NCI-H345 treated with DMSO at 0.1 percent for 48 hours (cell line): Measurements from ENCODE around the gene SLC19A1.

Experiments
- DNase-seq: peaks from one replicate; lab custom pipeline; 2025; ENCODE audit not compliant: unreplicated experiment; lab: John Stamatoyannopoulos, UW

The SLC19A1 gene

DNA sequence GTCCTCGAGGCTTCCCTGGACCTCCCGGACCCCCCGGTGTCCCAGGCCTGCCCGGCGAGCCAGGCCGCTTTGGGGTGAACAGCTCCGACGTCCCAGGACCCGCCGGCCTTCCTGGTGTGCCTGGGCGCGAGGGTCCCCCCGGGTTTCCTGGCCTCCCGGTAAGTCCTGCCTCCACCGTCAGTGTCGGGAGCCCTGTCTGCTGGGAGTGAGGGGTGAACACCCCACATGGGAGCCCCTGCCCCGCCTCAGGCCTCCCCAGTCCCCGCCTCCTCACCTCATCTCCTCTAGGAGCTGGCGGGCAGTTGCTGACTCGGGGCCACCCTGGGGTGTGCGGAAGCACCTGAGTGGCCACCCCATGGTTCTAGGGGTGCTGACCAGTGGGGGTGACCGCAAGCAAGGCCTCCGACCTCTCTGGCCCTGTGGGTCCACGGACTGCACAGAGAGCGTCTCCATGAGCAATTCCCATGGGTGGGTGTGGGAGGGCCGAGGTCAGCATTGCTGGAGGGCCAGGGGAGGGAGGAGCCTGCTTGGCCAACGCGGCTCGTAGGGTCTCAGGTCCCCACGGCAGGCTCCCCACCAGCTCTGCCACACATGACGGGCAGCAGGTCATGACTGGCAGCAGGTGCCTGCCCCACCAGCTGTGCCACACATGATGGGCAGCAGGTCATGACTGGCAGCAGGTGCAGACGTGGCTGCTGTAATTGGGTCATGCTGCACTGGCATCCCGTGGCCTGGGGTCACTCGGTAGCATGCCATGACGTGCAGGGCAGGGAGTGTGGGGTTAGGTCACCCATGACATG is 61.3 kb downstream of the SLC19A1 start:
- DNase-seq: no peak

DNA sequence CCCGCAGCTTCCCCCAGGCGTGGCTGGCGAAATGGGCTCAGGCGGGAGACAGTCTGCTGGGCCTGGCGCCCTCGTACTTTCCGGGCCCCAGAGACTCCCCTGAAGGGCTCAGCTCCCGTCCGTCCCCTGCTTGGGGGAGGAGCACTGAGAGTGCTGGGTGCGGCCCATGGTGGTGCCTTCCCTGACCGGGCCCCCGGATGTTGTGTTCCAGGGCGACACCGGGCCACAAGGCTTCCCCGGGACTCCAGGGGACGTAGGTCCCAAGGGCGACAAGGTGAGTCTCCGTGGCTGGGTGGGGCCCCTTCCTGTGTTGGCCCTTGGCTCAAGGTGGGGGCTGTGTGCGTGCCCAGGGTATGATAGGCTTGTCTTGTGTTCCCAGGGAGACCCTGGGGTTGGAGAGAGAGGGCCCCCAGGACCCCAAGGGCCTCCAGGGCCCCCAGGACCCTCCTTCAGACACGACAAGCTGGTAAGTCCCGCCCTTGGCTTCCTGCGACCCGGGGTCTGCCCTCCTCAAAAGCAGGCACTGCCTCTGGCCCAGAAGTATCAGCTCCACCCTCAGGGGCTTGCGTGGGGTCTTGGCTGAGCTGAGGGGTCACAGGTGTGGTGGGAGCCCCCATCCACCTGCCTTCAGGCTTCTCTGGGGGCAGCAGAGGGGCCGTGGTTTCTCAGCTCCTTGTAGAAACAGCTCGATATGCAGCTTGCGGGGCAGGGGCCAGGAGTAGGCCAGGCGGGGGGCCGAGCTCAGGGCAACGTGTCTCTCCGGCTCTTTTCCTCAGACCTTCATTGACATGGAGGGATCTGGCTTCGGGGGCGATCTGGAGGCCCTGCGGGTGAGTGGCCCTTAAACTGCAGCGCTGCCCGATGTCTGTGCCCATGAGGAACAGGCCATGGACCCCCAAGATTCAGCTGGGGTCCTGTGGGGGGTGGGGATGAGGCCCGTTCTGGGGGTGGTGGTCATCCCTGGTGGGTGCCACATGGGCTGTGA is 62.3 kb downstream of the SLC19A1 start:
- DNase-seq: no peak

- no peak for DNase-seq
Measured at GRCh38 chr21:45478816-45479669, 63.2 kb downstream of the SLC19A1 start.

DNA sequence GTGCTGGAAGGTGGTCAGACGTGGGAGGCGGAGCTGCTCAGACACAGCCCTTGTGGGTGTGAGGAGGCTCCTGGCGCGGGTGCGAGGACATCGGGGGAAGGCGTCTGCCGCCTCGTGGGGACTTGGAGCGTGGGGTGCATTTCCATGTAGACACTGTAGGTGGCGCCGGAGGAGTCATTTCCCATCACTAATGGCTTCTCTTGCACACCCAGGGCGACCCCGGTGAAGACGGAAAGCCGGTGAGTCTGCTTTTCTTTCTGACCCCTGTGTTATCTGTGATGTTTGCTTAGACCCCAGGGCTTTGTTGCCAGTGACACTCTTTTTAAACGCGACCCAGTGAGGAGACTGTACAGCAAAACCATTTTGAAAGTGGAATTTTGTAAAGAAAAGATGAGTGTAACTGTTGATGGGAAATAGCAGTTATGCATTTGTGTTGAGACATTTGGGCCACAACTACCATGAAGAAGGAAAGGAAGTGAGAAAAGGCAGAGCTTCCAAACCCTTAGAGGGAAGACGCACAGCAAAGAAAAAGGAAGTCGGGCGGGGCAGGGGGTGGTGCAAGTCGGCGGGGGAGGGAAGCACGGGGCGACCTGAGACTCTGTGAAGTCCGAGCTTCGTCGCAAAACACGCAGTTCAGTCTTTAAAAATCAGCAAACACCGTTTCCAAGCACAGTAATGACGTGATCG is 64.0 kb downstream of the SLC19A1 start:
- DNase-seq: peak; percentile 56

DNA sequence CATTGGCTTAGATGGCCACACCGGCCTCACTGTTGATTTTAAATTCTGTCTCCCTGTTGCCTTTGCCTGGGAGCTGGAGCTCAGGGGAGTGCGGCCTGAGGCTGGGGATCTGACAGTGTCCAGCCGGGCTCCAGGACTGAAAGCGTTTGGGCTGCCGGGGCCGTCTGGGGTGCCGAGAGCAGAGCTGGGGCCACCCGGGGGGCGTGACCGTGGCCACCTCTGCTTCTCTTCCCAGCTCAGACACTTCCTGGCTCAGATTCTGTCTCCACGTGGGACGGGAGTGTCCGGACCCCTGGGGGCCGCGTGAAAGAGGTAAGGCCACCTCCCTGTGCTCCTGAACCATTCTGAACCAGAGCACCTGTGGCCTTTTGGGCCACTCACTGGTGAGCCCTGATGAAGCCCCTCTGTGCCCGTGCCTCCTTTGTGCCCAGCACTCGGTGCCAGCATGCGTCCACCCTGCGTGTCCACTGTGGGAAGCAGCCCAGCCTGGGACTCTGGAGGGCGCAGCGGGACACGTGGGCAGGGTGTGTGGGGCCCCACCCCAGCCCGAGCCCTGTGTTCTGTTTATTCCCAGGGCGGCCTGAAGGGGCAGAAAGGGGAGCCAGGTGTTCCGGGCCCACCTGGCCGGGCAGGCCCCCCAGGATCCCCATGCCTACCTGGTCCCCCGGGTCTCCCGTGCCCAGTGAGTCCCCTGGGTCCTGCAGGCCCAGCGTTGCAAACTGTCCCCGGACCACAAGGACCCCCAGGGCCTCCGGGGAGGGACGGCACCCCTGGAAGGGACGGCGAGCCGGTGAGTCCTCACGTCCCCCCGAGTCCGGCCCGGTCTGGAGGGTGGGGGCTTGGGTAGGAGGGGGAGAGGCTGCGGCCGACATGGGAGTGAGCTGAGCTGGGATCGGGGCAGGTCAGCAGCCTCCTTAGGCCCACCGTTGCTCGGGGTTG is 64.8 kb downstream of the SLC19A1 start:
- DNase-seq: no peak

GRCh38 chr21:45476582-45476981 is 65.7 kb downstream of the SLC19A1 start:
- DNase-seq: no peak

DNA sequence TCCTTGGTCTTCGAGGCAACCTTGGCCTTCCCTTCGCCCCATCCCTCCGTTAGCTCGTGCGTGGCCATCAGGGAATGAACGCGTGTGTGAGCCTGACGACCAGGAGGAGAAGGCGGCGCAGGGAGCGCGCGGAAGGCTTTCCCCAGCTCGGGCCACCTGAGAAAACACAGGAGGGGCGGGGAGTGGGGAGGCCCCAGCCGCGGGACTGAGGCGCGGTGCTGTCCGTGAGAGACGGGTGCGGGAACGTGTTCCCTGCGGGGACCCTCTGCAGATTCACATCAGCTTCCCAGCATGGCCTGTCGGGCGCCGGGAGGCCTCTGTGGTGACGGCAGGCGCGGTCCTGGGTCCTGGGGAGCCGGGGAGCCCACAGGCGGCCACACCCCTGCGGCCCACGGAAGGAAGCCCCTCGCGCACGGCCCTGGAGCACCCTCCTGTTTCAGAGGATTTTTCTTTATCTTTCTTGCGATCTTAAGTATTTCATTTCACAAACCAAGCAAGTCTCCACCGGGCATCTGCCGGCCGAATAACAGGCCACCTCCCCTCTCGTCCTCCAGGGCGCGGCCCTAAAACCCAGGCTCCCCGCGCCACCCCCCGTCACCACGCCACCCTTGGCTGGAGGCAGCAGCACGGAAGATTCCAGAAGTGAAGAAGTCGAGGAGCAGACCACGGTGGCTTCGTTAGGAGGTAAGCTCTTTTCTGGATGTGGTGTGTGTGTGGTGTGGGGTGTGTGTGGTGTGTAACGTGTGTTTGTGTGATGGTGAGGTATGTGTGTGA is 66.3 kb downstream of the SLC19A1 start:
- no peak for DNase-seq

- DNase-seq: no peak
Measured at GRCh38 chr21:45475004-45475685, 67.1 kb downstream of the SLC19A1 start.

- no peak for DNase-seq
Measured at GRCh38 chr21:45474323-45474950, 67.8 kb downstream of the SLC19A1 start.

- DNase-seq: no peak
Measured at GRCh38 chr21:45473496-45474322, 68.5 kb downstream of the SLC19A1 start.

- no peak for DNase-seq
Measured at GRCh38 chr21:45472445-45473365, 69.5 kb downstream of the SLC19A1 start.

DNA sequence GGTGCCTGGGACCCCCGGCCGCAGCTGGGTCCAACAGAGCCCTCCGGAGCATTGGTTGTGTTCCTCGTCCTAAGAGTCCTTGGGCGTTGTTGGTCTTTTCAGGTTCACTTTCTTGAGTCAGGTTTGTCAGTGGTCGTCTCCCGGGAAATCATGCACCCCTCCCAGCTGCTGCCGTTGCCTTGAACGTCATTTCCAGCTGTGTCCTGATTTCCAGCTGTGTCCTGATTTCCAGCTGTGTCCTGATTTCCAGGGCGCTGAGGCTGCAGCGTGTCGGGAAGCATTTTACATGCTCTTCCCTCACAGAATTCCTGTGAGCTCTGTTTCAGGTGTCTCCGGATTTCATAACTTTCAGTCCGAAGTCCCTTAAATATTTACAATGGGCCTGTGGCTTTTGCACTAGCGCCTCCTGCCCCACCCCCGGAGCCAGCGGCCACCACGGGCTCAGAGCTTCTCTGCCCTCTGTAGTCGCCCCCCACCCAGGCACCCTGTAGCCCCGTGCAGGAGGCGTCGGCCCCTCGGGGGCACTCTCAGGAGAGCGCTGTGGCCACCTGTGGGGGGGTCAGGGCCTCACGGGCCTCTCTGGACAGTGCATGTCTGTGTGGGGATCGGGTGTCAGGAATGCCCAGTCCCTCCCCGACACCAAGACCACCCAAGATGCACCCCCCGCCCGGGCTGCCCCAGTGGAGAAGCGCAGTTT is 70.6 kb downstream of the SLC19A1 start:
- no peak for DNase-seq

DNA sequence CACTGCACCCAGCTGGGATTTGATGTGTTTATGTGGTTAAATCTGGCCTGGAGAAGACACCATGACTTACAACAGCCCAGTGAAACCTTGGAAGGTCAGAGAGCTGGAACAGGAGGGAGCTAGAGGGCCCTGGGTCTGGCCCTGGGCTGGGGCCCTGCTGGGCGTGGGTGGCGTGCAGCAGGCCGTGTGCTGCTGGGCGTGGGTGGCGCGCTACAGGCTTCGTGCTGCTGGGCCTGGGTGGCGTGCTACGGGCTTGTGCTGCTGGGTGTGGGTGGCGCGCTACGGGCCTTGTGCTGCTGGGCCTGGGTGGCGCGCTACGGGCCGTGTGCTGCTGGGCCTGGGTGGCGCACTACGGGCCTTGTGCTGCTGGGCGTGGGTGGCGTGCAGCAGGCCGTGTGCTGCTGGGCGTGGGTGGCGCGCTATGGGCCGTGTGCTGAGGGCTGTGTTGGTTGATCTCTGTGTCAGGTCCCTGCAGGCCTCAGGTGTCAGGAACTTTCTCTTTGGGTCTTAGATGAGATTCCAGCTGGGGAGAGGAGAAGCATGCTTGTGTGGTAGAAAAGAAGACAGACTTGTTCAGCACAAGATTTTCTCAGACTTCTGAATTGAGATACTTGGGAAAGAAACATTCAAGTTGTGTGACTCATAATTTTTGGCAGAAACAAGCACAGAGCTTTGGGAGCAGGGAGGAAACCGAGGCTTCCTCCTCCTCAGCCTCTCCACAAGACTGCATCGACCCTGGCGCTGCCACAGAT is 71.3 kb downstream of the SLC19A1 start:
- DNase-seq: no peak

- DNase-seq: no peak
Measured at GRCh38 chr21:45470087-45470515, 72.1 kb downstream of the SLC19A1 start.
